Fibroblast of skin of right biceps (primary cell): ENCODE measurements around the gene KCNN3.
A peak's percentile ranks its signal among the peaks of the same experiment; 100 is the strongest.

Experiments
- DNase-seq: peaks from one replicate; pipeline ENCODE4 v3.0.0-alpha.2; 2013

KCNN3 gene

DNA sequence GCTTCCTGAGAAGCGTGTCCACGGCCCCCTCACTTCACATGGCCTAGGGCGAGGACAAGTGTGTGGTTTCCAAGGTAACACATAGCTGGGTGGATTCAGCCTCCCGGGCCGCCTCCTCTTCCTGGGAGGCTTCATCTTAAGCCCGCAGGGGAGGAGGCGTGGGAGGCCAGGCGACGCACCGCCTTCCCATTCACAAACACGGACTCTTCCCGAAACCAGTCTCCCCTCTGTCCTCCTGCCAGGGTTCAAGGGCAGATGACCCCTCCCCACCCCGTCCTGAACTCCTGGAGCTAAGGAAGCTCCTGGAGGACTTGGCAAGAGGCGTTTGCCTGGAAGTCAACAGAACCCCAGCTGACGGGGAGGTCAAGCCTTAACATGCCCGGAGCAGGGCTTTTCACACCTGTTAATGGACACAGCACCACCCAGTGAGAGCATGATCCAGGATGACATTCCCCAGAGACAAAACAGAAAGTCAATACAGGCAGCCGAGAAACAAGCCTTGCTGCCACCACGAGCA lies 56.7 kb downstream of the KCNN3 start:
- DNase-seq, result no peak

DNA sequence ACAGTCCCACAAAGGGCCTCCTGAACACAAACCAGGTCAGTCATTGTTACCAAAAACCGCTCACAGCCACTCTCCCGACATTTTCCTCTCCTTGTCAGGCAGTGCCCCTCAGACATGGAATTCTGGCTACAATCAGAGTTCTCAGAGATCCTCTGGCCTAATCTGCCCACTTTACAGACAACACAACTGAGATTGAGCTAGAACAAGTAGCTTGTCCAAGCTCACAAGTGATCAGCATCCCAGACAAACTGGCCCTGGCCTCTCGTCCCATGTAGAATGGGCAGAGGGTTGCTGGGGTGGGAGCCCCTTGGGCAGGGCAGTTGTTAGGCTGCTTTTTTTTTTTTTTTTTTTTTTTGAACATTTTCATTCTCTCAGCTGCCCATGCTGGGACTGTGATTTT lies 57.2 kb downstream of the KCNN3 start:
- DNase-seq, result no peak

DNA sequence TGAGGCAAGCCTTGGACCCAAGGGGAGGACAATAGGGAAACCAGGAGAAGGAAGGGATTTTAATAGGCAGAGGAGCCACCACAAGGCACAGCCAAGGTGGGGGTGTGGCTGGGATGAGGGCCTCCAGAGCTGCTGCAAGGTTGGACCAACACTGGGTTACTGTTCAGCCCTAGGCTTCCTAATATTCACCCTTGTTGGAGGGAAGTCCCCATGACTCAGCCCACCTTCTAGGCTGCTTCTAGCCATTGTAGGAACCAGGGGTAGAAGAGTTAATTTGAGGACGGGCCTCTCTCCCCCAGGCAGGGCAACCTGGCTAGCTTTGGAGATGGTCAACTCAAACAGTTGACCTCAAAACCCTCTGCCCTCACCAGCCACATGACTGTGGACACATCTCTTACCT lies 59.5 kb downstream of the KCNN3 start:
- no peak for DNase-seq

DNA sequence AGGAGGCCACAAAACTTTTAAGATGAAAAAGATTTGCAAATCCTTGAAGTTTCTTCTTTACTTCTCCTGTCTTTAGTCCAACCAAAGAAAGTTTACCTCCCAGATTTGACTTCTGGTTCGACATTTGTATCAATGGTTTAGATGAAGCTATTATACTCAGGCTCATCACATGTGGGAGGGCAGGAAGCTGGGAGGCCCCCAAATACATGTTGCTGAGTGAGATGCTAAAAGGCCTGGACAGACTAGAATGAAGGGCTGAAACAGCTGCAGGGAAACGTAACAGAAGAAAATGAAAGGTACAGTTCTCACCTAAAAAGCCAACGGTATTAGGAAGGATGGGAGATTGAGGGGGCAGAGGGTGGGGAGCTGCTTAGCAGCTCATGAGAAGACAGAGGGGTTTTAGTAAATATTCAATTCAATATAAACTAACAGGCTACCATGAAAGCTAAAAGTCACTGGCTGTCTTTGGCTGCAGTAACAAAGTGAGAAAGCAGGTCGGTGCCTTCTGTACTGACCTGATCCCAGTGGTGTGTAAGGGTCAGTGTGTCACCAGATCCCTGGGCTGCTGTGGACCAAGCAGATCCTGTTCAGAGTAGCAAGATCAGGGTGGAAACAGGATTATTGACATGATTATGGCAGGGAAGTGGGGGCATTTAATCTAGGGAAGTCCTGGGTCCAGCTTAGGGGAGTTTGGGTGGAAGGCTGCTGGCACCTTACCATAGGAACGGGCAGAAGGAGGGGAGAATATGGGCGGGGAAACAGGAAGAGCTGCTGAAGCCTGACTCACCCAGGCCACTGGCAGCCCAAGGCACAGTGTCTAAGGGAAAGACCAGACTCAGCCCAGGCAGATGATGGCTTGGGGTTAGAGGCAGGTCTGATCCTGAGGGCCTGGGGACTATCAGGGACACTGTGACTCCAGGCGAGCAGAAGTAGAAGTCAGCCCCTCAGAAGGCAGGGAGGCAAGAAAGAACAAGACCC lies 60.4 kb downstream of the KCNN3 start:
- no peak for DNase-seq

DNA sequence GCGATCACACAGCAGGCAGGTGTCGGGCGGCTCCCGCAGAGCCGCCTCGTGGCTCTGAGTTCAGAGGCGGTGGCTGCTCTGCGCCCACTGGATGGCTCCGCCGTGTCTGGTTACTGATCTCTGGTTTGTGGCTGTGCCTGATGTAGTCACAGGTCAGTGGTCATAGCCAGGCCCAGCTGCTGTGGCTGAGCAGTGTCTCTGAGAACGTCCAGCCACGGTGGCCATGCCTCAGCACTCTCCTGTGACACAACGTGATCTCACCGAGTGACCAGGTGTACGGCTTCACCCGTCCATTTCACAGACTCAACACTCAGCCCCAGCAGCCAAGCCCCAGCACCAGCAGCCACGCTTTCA lies 61.2 kb downstream of the KCNN3 start:
- DNase-seq, result no peak

DNA sequence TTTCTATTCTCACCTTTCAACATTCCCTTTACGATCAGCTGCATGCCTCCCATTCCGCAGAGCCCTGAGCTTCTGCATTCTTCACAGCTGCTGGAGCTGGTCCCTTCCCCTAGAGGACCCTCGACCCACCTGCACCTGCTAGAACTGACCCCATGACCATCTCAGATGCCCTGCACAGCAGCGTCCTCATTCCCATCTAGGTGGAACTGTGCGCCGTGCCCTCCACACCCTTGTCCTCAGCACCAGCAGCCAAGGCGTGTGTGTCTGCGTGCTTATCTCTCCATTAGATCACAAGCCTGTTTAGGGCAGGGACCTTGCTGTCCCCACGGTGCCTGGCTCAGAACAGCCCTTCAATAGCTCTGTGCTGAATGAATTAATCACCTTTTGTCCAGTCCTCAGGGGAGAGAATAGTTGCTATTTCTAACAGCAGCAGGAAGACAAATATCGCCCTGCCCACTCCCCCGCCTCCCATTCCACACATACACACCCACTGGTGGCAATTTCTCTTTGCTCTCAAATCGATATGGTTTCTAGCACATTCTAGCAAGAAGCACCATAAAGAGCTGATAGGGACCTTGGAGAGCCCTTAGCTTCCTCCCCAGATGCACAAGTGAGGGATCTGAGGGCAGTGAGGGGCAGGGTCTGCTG lies 61.7 kb downstream of the KCNN3 start:
- DNase-seq, result no peak

DNA sequence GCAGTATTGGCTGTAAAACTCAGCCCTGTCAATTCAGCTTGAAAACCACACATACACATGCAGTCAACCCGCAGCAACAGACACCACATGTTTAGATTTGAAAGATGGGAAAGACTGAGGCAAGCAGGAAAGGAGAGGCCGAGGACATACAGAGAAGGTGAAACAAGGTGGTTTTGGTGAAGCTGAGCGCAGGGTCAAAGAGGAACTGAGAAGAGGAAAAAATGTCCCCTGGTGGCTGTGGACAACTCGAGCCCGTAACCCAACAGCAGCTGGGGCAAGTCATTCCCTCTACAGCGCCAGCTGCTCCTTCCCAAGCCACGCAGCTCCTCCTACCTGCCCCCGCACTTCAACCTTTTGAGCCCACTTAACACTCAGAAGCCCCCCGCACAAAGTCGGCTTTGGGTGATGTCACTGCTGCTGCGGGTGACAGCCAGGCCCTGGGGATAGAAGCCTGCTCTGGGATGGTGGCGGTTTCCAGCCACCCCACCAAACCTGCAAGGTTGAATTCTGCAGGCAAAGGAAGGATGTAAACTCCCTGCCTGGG lies 63.0 kb downstream of the KCNN3 start:
- DNase-seq, result no peak

DNA sequence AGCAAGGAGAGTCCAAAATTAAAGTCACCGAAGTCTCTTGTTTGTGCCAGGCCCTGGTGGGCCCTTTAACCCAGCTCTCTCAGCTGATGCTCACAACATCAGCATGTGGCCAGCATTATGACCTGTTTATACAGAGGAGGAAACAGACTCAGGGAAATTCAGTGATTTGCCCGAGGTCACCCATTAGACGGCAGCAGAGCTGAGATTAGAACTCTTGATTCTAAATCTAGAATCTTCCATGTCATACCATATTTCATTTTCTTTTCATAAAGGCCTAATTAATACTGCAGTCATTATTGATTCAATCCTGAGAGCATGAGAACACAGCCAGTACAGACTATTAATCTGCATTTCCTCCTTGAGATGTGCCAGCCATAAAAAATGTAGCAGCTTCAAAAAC lies 63.7 kb downstream of the KCNN3 start:
- DNase-seq, result no peak

DNA sequence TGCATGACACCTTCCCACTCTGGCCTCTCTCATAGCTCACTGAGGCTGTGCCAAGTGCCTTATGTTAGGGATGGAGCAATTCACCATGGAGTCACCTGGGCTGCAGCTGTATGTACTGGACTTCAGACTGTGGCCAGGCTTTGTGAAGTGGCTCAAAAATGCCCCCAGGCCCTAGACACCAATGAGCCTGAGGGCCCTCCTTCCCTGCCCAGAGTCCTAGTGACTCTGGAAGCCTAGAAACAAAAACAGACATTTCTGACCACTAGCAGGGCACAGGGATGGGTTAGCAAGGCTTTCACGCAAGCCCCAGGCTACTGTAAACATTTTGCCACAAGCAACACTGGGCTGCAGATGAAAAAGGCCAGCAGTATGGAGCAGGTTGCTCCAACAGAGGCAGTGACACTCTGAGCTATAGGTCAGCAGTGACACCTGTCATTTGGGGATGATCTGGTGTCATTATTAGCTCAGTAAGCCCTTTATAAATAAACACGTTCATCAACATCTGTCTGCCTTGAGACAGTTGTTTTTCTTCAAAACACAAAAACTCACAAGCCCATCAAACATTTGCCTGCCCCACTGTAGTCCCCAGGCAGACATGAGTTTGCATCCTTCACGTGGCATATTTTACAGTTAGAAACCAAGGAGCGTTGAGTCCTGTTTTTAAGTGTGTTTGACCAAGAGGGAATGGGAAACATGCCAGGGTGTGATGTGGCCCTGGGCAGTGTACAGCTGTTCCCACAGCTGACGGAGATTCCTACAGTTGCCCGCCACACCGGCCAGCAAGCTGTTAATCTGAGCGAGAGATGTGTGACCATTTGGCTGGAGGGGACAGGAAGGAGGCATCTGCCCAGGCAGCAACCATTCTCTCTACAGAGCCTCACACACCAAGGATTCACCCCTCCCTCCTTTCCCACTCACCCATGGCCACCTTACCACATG lies 66.8 kb downstream of the KCNN3 start:
- DNase-seq, result no peak

DNA sequence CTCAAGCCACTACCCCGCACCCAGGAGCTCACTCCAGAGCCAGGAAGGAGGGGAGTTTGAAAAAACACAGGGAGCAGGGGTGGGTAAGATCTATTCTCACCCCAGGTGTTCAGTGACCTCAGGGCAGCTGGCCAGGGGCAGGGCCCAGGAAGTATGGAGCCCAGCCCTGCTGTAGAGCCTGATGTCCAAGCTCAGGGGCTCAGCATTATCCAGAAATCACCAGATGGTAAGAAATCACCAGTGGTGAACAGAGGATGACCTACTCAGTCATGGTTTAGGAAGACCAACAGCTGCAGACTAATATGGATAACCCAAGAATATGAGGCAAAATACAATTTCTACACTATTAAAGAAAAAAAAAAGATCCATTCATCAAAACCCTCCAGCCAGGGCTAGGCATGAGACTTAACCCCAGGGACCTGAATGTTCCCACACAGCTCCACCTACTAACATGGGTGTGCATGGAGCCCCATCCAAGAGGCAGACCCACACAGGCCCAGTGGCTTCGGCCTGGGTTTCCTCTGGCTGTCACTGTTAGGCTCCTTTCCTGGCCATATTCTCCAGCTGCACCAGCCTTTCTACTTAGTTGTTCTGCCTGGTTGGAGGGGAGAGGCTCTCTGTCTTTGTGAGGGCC lies 67.6 kb downstream of the KCNN3 start:
- no peak for DNase-seq

DNA sequence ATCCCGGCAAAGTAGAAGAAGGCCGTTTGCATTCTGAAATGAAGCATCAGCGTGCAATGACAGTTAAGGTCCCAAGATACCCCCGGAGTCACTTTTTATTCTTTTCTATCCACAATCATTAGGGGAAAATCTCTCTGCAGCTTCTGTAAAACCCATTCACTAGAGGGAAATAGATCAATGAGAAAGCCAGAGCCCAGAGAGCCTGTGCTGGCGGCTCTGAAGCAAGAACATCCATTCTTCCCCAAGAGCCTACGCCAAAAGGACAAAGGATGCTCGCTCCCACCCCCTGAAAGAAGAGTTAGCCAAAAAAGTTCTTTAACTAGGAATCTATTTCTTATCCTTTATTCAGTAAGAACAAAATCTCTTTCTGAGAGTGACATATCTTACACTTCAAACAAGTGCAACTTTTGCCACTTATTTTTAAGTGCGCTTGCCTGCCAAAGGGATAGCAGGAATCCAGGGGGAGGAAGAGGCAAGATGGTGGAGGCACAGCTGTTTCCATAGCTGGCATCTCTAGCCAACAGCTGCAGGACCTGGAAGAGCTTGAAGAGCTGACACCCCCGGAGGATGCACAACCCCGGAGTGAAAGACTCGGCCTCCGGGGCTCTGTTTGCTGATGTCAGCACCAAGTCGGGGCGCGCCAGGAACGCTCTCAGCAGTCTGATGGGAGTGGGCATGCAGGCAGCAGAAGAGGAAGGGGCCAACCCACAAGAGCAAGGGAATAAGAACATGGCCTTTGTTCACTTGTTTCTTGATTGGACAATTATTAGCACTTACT lies 68.7 kb downstream of the KCNN3 start:
- DNase-seq, result no peak

DNA sequence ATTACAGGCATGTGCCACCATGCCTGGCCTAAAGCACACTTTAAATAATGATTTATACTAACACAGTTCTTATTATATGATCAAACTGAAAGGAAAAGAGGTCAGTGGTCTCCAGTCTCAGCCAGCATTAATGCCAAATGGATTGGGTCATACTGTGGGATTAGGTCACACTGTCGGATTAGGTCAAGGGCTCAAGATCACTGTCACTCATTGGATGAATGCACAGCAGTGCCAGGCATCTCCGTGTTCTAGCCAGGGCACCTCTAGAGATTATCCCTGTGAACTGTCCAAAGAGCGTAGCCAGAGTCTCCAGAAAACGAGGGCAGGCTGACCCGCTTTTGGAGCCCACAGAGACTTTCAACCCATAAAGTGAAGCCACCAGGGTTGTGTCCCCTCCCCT lies 70.9 kb downstream of the KCNN3 start:
- no peak for DNase-seq

DNA sequence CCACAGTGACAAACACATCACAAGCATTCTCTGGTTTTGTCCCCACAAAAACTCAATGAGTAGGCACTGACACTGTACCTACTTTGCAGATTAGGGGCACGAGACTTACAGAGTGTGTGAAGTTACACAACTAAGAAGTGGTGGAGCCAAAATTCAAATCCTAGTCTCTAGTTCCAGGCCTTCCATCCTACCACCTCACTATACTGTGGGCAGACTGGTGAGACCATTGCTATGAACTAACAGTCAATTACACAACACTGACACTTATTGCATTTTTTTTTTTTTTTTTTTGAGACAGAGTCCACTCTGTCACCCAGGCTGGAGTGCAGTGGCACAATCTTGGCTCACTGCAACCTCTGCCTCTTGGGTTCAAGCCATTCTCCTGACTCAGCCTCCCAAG lies 71.4 kb downstream of the KCNN3 start:
- no peak for DNase-seq

DNA sequence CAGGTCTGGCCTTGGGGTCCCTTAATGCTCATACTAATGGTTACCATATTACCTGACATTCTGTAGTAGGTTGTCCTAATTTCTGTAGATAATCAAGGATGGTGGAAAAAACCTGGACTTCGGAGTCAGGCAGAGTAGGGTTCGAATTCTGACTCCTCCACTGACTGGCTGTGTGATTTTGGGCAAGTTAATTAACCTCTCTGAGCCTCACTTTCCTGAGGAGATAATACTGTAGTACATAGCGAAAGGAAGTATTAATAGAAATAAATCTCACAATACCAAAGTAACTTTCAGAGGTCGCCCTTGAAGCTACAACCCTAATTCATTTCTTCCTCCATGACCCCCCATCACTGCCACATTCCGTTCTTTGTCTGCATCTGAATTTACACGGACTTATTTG lies 72.9 kb downstream of the KCNN3 start:
- no peak for DNase-seq

DNA sequence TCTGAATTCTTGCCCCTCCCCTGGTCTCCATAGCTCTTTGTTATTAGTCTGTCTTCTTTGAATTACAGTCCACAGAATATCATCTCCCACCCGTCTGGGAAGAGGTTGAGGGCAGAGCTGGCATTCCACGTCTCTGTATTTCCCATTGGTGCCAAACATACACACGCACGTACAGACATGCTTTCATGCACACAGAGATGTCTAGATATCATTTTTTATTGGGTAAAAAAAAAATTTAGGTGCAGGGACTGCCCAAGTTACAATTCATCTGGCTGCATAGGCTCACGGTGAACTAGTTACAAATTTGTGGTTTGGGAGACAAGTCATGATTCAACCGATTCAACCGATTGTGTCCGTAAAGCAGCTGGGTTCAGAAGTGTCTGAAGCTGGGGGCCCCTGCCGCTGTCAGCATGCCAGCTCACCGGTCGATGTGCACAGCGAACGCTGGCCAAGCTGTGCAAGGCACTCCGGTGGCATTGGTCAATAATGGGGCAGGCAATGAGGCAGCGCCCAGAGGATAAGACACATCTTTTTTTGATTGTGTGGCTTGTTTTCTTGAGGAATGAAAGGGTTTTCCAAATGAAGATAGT lies 73.7 kb downstream of the KCNN3 start:
- DNase-seq, result no peak

DNA sequence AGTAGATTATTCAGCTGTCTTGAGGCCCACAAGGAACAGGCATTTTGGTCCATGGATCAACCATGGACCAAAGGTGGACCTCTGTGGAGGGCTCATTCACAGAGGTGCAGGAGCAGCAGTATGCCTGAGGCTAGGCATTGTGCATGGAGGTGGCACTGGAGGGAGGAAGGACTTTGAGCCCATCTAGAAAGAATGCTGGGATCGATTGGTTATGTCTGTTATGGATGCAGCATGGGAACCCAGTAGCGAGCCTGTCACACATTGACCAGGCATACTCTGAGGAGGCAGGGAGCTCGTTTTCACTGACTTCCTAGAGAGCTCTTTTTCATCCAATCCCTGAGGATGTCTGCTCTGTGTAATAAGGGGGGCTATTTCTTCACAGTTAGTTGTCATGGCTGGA lies 75.5 kb downstream of the KCNN3 start:
- no peak for DNase-seq

DNA sequence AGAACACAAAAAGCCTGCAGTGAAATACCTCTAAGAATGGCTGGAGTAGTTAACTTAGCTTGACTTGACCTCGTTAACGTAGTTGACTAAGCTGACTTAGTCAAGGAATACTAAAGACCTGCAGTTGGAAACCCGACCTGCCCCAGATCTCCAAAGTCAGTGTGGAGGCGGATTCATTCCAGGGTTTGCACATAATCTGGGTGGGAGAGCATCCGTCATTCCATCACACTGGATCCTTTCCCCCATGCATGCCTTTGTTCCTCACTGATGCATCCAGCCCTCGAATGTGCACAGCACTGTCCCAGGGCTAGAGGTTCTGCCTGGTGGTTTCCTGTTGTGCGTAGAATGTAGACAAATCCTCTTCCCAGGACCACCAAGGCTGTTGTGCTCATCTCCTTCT lies 76.4 kb downstream of the KCNN3 start:
- DNase-seq, result no peak

DNA sequence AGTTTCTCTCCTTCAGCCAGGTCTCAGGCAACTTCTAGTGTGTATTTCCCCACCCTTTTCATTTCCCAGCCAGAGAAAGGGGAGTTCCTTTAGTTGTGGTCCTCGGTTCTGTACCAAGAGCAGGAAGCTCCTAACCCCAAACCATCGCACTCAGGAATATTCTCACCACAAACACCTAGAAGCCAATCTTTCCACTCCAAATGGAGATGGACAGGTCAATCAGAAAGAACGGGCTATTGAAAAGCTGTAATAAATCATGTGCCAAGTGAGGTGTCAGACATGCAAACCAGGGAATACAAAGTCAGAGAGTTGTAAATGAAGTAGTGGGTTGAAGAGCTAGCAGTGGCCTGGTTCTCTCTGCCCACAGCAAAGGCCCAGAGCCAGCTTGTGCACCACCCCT lies 77.2 kb downstream of the KCNN3 start:
- no peak for DNase-seq

DNA sequence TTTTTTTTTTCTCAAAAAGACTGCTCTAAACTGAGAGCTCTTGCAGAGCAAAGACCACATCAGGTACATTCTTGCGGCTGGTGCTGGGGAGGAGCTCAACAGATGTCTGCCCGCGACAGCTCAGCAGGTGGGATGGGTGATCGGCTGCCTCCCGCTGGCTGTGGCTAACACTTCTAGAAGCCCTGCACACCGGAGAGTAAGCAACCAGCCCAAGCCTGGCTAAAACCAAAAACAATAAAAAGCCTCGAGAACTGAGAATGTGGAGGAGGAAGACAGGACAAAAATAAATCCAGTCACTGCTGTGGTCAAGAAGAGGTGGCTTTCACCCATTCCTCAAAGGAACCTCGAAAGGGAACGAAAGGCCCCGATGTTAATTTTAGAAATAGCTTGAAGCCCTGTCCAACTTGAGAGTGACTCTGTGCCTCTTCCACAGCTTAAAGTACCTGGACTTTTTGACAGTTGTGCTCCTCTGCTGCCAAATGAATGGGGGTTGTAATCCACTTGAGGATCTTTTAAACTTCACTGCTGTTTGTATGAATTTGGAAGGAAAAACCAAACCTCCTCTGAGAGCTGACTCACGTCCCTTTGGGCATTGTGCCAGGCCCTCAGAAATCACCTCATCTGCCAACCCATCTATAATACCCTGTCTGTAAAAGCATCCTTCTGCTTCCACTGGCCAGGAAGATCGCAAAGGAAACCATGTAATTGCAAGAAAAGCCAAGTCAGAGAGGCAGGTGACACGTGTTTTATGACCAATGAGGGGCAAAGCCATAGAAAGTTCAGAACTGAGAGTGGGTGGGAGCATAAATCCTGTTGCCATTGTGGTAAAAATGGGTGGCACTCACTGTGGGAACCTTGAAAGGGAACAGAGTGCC lies 78.6 kb downstream of the KCNN3 start:
- DNase-seq, result peak; percentile 42

DNA sequence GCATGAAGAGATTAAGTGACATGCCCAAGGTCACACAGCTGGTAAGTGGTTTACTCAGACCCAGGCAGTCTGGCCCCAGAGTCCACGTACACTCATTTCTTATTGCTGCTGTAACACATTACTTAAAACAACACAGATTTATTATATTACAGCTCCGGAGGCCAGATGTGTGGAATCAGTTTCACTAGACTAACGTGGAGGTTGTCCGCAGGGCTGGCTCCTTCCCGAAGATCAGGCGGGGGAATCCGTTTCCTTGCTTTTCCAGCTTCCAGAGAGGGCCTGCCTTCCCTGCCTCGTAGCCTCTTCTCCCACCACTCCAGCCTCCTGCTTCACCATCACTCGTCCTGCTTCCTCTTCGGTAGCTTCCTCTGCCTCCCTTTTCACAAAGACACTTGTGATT lies 81.2 kb downstream of the KCNN3 start:
- no peak for DNase-seq
